Peyer's patch (tissue), 4 donors: Measurements from ENCODE around the gene PLXNA2. TPM values are rescaled to one million over a fixed set of nuclear protein-coding genes. Genes with fewer than 3 reads are reported as not detected.

ENCODE experiments used
- DNase-seq, 3 donors: peaks; one replicate each; pipeline ENCODE4 v3.0.0-alpha.2; 2017 to 2019
- H3K27ac ChIP-seq, 4 donors: fragments of 200-600 bp; sonication (generic); one replicate each; pipeline ENCODE4 v1.5.1; 2016 to 2019
- H3K27me3 ChIP-seq, 2 donors: fragments of 200-600 bp; sonication (generic); one replicate each; pipeline ENCODE4 v1.5.1; 2019
- H3K36me3 ChIP-seq, 3 donors: fragments of 200-600 bp; sonication (generic); one replicate each; pipeline ENCODE4 v1.5.1; 2016 to 2019
- H3K4me1 ChIP-seq, 4 donors: fragments of 200-600 bp; sonication (generic); one replicate each; pipeline ENCODE4 v1.5.1; 2016 to 2019
- H3K4me3 ChIP-seq, 4 donors: fragments of 200-600 bp; sonication (generic); 1 replicate in 3 of 4; 2 replicates in 1 of 4; pipeline ENCODE4 v1.5.1; 2016 to 2019; ENCODE audit warnings: mild to moderate bottlenecking in 1 of 4
- H3K9me3 ChIP-seq, 4 donors: fragments of 200-600 bp; sonication (generic); one replicate each; pipeline ENCODE4 v1.5.1; 2016 to 2019; ENCODE audit warnings: mild to moderate bottlenecking in 1 of 4
- POLR2A ChIP-seq, 2 donors: fragments of 450-650 bp; IDR thresholded peaks; one replicate each; pipeline ENCODE4 v1.5.1; 2017; ENCODE audit warnings: antibody characterized with exemption in 2 of 2, mild to moderate bottlenecking in 2 of 2, moderate library complexity in 2 of 2
- total RNA-seq, 4 donors: library from RNA; depleted of rRNA; stranded (reverse); fragments of >200 nt; gene quantifications; one replicate each; pipeline ENCODE4 v1.1.0, GENCODE V29; 2016
- TF ChIP-seq, protein P1 (sequence below), 6 experiments: fragments of 450-650 bp in 4 of 6; fragments of 200-600 bp in 2 of 6; sonication (generic) in 1 of 6; IDR thresholded peaks; one replicate each; pipeline ENCODE4 v1.5.1; 2017 to 2019; ENCODE audit warnings: antibody characterized with exemption in 6 of 6, mild to moderate bottlenecking in 3 of 6, moderate library complexity in 1 of 6

PLXNA2 gene
- total RNA-seq, 4 donors from 2014 or later, result 51.5 to 70.2 (median 62.5) TPM

GRCh38 chr1:208177656-208178055 lies 66.5 kb downstream of the PLXNA2 start:
- Histone ChIP-seq H3K27me3 (no peaks in the 10 kb centered on the region), H3K4me3 (no peak overlapping the region), H3K4me1 (peaks cover 0 to 53% (median 8%) of the 10 kb centered on the region in 4 donors), H3K27ac (peak overlapping the region in 3 of 4 donors; percentile 40 to 89 (median 67)), H3K36me3 (no peaks in the 10 kb centered on the region), H3K9me3 (no peaks in the 10 kb centered on the region)
- peak in 2 of 3 donors; percentile 70 to 87 for DNase-seq
- TF ChIP-seq, protein P1, sequence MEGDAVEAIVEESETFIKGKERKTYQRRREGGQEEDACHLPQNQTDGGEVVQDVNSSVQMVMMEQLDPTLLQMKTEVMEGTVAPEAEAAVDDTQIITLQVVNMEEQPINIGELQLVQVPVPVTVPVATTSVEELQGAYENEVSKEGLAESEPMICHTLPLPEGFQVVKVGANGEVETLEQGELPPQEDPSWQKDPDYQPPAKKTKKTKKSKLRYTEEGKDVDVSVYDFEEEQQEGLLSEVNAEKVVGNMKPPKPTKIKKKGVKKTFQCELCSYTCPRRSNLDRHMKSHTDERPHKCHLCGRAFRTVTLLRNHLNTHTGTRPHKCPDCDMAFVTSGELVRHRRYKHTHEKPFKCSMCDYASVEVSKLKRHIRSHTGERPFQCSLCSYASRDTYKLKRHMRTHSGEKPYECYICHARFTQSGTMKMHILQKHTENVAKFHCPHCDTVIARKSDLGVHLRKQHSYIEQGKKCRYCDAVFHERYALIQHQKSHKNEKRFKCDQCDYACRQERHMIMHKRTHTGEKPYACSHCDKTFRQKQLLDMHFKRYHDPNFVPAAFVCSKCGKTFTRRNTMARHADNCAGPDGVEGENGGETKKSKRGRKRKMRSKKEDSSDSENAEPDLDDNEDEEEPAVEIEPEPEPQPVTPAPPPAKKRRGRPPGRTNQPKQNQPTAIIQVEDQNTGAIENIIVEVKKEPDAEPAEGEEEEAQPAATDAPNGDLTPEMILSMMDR (IDR thresholded peaks at IDR 0.05), result no peak
- peak in 1 of 2 donors; percentile 49 for TF ChIP-seq POLR2A (IDR thresholded peaks at IDR 0.05)

DNA sequence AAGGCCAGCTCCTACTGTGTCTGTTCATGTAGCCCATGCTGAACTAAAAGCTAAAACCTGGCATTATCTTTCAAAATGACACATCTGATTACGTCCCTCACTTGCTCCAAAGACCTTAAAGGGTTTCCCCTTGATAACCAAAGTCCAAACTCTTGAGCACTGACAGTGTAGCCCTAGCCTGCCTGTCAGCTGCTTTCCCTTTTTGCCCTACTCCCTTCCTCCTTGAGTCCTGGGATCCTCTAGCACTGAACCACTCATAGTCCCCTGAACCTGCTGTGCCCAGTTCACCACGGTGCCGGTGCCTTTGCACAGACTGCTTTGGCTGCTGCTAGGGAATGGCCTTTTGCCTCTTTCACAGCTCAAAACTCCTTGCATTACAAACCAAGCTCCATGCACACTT lies 67.5 kb downstream of the PLXNA2 start:
- no peaks in the 10 kb centered on the region for H3K36me3 ChIP-seq
- no peaks in the 10 kb centered on the region for H3K9me3 ChIP-seq
- no peaks in the 10 kb centered on the region for H3K27me3 ChIP-seq
- no peak for DNase-seq
- TF ChIP-seq, protein P1 (IDR thresholded peaks at IDR 0.05), result no peak
- no peak for TF ChIP-seq POLR2A (IDR thresholded peaks at IDR 0.05)
- H3K27ac ChIP-seq, result peak overlapping the region in 2 of 4 donors; percentile 67 to 89
- peaks cover 0 to 43% (median 8%) of the 10 kb centered on the region in 4 donors for H3K4me1 ChIP-seq
- H3K4me3 ChIP-seq, result no peak overlapping the region

- H3K9me3 ChIP-seq, result no peaks in the 10 kb centered on the region
- H3K4me1 ChIP-seq, result peaks cover 0 to 34% (median 8%) of the 10 kb centered on the region in 4 donors
- TF ChIP-seq POLR2A (IDR thresholded peaks at IDR 0.05), result no peak
- TF ChIP-seq, protein P1 (IDR thresholded peaks at IDR 0.05), result no peak
- no peaks in the 10 kb centered on the region for H3K27me3 ChIP-seq
- H3K4me3 ChIP-seq, result no peak overlapping the region
- no peak for DNase-seq
- H3K36me3 ChIP-seq, result no peaks in the 10 kb centered on the region
- H3K27ac ChIP-seq, result peak overlapping the region in 2 of 4 donors; percentile 43 to 76
Measured at GRCh38 chr1:208175508-208175895, 68.7 kb downstream of the PLXNA2 start.

DNA sequence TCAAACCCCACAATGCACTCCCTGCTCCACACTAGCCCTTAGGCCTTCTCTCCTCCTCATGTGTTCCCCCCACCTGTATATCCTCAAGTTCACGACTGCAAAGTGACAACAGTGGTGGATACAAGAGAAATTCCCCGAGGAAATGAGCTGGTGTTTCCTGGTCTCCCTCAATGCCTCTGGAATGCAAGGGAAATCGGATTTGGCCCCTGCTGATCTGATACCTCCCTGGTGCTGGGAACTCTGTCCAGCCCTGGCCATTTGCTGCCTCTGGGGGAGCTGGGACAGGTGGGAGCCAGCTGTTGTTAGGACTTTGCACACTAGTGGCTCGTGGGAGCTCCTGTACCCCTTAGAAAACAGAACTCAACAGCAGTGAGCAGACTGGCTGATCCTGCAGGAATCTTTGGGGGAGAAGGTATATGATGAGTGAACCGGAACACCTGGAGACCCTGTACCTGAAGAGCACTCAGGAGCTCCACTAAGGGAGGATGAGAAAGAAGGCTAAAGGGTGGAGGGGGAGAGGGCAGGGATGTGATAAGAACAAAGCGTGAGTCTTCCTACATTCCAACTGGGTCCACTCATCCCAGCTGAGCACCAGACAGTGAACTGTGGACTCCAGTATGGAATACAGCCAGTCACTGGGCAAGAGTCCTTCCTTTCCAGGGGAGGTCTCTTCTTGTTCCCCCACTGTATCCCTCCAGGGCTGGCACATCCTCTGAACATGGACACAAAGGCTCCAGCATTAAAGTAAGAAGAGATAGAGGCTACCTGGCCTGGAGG lies 69.3 kb downstream of the PLXNA2 start:
- DNase-seq, result peak in 1 of 3 donors; percentile 75
- peak overlapping the region in 2 of 4 donors; percentile 45 to 76 for H3K27ac ChIP-seq

DNA sequence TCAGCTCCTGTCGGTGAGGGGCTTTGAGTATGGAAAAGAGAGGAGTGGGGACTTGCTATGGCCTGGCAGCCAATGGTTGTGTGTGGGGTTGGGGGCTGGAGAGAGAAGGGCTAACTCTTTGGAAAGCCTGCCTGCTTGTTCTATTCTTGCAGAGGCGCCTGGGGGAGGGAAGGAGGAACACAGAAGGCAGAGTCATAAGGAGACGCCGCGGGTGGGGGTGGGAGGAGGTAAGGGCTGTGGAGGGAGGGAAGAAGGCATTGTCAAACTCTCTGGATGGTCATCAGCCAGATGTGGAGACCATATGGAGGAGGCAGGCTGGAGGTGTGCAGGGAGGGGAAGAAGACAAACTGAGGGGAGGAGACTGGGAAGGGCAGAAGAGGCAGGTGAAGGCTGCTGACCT lies 70.0 kb downstream of the PLXNA2 start:
- peak overlapping the region in 1 of 4 donors; percentile 76 for H3K27ac ChIP-seq
- H3K4me1 ChIP-seq, result peaks cover 0 to 25% (median 5%) of the 10 kb centered on the region in 4 donors
- no peak for TF ChIP-seq POLR2A (IDR thresholded peaks at IDR 0.05)
- TF ChIP-seq, protein P1 (IDR thresholded peaks at IDR 0.05), result no peak
- no peaks in the 10 kb centered on the region for H3K27me3 ChIP-seq
- H3K9me3 ChIP-seq, result no peaks in the 10 kb centered on the region
- no peaks in the 10 kb centered on the region for H3K36me3 ChIP-seq
- DNase-seq, result no peak
- H3K4me3 ChIP-seq, result no peak overlapping the region

More for the DNA sequence above, 69.3 kb downstream of the PLXNA2 start:
- no peaks in the 10 kb centered on the region for H3K9me3 ChIP-seq
- TF ChIP-seq, protein P1 (IDR thresholded peaks at IDR 0.05), result no peak
- TF ChIP-seq POLR2A (IDR thresholded peaks at IDR 0.05), result peak in 1 of 2 donors; percentile 12
- peaks cover 0 to 32% (median 7%) of the 10 kb centered on the region in 4 donors for H3K4me1 ChIP-seq
- H3K27me3 ChIP-seq, result no peaks in the 10 kb centered on the region
- no peaks in the 10 kb centered on the region for H3K36me3 ChIP-seq
- H3K4me3 ChIP-seq, result no peak overlapping the region
